ENCODE results near the gene AMD1.

DNA sequence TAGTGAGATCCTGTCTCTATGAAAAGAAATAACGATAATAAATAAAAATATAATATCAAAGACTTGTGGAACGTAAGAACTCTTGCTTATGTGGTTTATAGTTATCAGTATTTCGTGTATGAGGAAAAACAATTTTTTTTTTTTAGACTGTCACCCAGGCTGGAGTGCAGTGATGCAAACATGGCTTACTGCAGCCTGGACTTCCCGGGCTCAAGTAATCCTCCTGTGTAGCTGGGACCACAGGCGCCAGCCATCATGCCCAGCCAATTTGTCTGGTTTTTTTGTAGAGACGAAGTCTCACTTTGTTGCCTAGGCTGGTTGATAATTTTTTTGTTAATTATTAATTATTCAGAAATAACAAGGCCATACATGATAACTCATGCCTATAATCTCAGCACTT lies 40.8 kb upstream of the AMD1 start:
- TF ChIP-seq NR1H2 (CRISPR knock-in tag; IDR thresholded peaks at IDR 0.05) (no peak), KDM1A (IDR thresholded peaks at IDR 0.05) (no peak), ZFP36 (IDR thresholded peaks at IDR 0.05; ENCODE audit: low read depth, low read length, partially characterized antibody) (no peak), CREM (IDR thresholded peaks at IDR 0.05; ENCODE audit: low read depth) (no peak), DNMT1 (IDR thresholded peaks at IDR 0.05) (no peak), NR3C1 (CRISPR knock-in tag; IDR thresholded peaks at IDR 0.05) (no peak), E2F3 (CRISPR knock-in tag; IDR thresholded peaks at IDR 0.05) (no peak), ZNF133 (CRISPR knock-in tag; IDR thresholded peaks at IDR 0.05) (no peak), SIN3A (IDR thresholded peaks at IDR 0.05; ENCODE audit: borderline replicate concordance in 2 of 2, control insufficient read depth in 1 of 2, low read depth in 2 of 2, low read length in 2 of 2) (no peak), ZNF785 (CRISPR knock-in tag; IDR thresholded peaks at IDR 0.05) (no peak)
- TF ChIP-seq, protein P1, sequence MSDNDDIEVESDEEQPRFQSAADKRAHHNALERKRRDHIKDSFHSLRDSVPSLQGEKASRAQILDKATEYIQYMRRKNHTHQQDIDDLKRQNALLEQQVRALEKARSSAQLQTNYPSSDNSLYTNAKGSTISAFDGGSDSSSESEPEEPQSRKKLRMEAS (CRISPR knock-in tag; IDR thresholded peaks at IDR 0.05), result no peak
- TF ChIP-seq, protein P2, sequence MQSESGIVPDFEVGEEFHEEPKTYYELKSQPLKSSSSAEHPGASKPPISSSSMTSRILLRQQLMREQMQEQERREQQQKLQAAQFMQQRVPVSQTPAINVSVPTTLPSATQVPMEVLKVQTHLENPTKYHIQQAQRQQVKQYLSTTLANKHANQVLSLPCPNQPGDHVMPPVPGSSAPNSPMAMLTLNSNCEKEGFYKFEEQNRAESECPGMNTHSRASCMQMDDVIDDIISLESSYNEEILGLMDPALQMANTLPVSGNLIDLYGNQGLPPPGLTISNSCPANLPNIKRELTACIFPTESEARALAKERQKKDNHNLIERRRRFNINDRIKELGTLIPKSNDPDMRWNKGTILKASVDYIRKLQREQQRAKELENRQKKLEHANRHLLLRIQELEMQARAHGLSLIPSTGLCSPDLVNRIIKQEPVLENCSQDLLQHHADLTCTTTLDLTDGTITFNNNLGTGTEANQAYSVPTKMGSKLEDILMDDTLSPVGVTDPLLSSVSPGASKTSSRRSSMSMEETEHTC (IDR thresholded peaks at IDR 0.05), result no peak
- TF ChIP-seq, protein P3, sequence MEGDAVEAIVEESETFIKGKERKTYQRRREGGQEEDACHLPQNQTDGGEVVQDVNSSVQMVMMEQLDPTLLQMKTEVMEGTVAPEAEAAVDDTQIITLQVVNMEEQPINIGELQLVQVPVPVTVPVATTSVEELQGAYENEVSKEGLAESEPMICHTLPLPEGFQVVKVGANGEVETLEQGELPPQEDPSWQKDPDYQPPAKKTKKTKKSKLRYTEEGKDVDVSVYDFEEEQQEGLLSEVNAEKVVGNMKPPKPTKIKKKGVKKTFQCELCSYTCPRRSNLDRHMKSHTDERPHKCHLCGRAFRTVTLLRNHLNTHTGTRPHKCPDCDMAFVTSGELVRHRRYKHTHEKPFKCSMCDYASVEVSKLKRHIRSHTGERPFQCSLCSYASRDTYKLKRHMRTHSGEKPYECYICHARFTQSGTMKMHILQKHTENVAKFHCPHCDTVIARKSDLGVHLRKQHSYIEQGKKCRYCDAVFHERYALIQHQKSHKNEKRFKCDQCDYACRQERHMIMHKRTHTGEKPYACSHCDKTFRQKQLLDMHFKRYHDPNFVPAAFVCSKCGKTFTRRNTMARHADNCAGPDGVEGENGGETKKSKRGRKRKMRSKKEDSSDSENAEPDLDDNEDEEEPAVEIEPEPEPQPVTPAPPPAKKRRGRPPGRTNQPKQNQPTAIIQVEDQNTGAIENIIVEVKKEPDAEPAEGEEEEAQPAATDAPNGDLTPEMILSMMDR (IDR thresholded peaks at IDR 0.05 in 2 of 3, conservative IDR thresholded peaks at IDR 0.05 in 1 of 3; ENCODE audit: insufficient read depth in 2 of 3, low read depth in 1 of 3, low read length in 3 of 3), result no peak
- TF ChIP-seq, protein P4, sequence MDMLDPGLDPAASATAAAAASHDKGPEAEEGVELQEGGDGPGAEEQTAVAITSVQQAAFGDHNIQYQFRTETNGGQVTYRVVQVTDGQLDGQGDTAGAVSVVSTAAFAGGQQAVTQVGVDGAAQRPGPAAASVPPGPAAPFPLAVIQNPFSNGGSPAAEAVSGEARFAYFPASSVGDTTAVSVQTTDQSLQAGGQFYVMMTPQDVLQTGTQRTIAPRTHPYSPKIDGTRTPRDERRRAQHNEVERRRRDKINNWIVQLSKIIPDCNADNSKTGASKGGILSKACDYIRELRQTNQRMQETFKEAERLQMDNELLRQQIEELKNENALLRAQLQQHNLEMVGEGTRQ (CRISPR knock-in tag; IDR thresholded peaks at IDR 0.05), result no peak
